ENCODE results near the gene STRBP. TPM values are rescaled to one million over a fixed set of nuclear protein-coding genes. Genes with fewer than 3 reads are reported as not detected.

Gene STRBP
- total RNA-seq, 1 donor from 2014 or later = 99.4 TPM

- H3K4me2 ChIP-seq = no peak overlapping the region
- peaks cover 19% of the 10 kb centered on the region for H3K4me1 ChIP-seq
- no peak overlapping the region for H3K27ac Mint-ChIP-seq
- H3K9me3 Mint-ChIP-seq = no peaks in the 10 kb centered on the region
- H2AFZ ChIP-seq (replicated peaks) = no peak overlapping the region
- H3K27ac ChIP-seq = no peak overlapping the region
- no peaks in the 10 kb centered on the region for H3K9me3 ChIP-seq (ENCODE audit: low read depth)
- H3K27me3 Mint-ChIP-seq (ENCODE audit: insufficient read depth, low read depth) = no peaks in the 10 kb centered on the region
- TF ChIP-seq EZH2phosphoT487 (IDR thresholded peaks at IDR 0.05) = no peak
- TF ChIP-seq EZH2 (IDR thresholded peaks at IDR 0.05) = no peak
- no peak for TF ChIP-seq CTCF (IDR thresholded peaks at IDR 0.05)
- no peaks in the 10 kb centered on the region for H3K36me3 Mint-ChIP-seq
- H3K9ac ChIP-seq = no peak overlapping the region
- no peak overlapping the region for H3K4me3 ChIP-seq
- H4K20me1 ChIP-seq (ENCODE audit: low read depth) = peaks cover 62% of the 10 kb centered on the region
- H3F3A ChIP-seq (ENCODE audit: low read depth) = no peaks in the 10 kb centered on the region
- no peaks in the 10 kb centered on the region for H3K27me3 ChIP-seq
- no peak overlapping the region for H3K4me3 Mint-ChIP-seq
- no peaks in the 10 kb centered on the region for H3K4me1 Mint-ChIP-seq
- DNase-seq (ENCODE audit: low spot score) = no peak
- H3K36me3 ChIP-seq = no peaks in the 10 kb centered on the region
- H3K79me2 ChIP-seq (ENCODE audit: low read depth) = peaks cover 57% of the 10 kb centered on the region
These were observed 39.4 kb downstream of the STRBP start for GRCh38 chr9:123228967-123229366.

GRCh38 chr9:123225995-123226394 is 42.4 kb downstream of the STRBP start:
- Histone ChIP-seq H3K36me3 (no peaks in the 10 kb centered on the region), H3K4me3 (no peak overlapping the region), H2AFZ (replicated peaks) (no peak overlapping the region), H3K4me1 (peaks cover 12% of the 10 kb centered on the region), H3K27me3 (no peaks in the 10 kb centered on the region), H3K9ac (no peak overlapping the region), H3K79me2 (ENCODE audit: low read depth) (peaks cover 64% of the 10 kb centered on the region), H3K9me3 (ENCODE audit: low read depth) (no peaks in the 10 kb centered on the region), H3F3A (ENCODE audit: low read depth) (no peaks in the 10 kb centered on the region), H3K4me2 (no peak overlapping the region), H3K27ac (no peak overlapping the region), H4K20me1 (ENCODE audit: low read depth) (peaks cover 43% of the 10 kb centered on the region)
- no peak for TF ChIP-seq EZH2phosphoT487 (IDR thresholded peaks at IDR 0.05)
- no peak for TF ChIP-seq CTCF (IDR thresholded peaks at IDR 0.05)
- TF ChIP-seq EZH2 (IDR thresholded peaks at IDR 0.05) = no peak
- Mint-ChIP-seq H3K9me3 (no peaks in the 10 kb centered on the region), H3K27ac (no peak overlapping the region), H3K27me3 (ENCODE audit: insufficient read depth, low read depth) (no peaks in the 10 kb centered on the region), H3K4me3 (no peak overlapping the region), H3K36me3 (peaks cover 2% of the 10 kb centered on the region), H3K4me1 (no peaks in the 10 kb centered on the region)
- no peak for DNase-seq (ENCODE audit: low spot score)

- peaks cover 12% of the 10 kb centered on the region for H3K4me1 ChIP-seq
- H3K4me1 Mint-ChIP-seq = no peaks in the 10 kb centered on the region
- no peaks in the 10 kb centered on the region for H3K36me3 ChIP-seq
- no peak overlapping the region for H3K4me3 ChIP-seq
- no peaks in the 10 kb centered on the region for H3F3A ChIP-seq (ENCODE audit: low read depth)
- H3K9me3 Mint-ChIP-seq = no peaks in the 10 kb centered on the region
- H3K9me3 ChIP-seq (ENCODE audit: low read depth) = no peaks in the 10 kb centered on the region
- H4K20me1 ChIP-seq (ENCODE audit: low read depth) = peaks cover 37% of the 10 kb centered on the region
- H3K27ac Mint-ChIP-seq = no peak overlapping the region
- H3K27me3 Mint-ChIP-seq (ENCODE audit: insufficient read depth, low read depth) = no peaks in the 10 kb centered on the region
- DNase-seq (ENCODE audit: low spot score) = peak; percentile 70
- no peak overlapping the region for H3K27ac ChIP-seq
- TF ChIP-seq CTCF (IDR thresholded peaks at IDR 0.05) = peak; percentile 62
- no peak for TF ChIP-seq EZH2 (IDR thresholded peaks at IDR 0.05)
- no peak overlapping the region for H3K4me2 ChIP-seq
- peaks cover 2% of the 10 kb centered on the region for H3K36me3 Mint-ChIP-seq
- H3K79me2 ChIP-seq (ENCODE audit: low read depth) = peaks cover 66% of the 10 kb centered on the region
- no peak overlapping the region for H2AFZ ChIP-seq (replicated peaks)
- no peak overlapping the region for H3K4me3 Mint-ChIP-seq
- H3K9ac ChIP-seq = no peak overlapping the region
- H3K27me3 ChIP-seq = no peaks in the 10 kb centered on the region
These were observed 43.0 kb downstream of the STRBP start for GRCh38 chr9:123225374-123225813.
